Measurements from ENCODE around the gene PCDHGA4. TPM values are rescaled to one million over a fixed set of nuclear protein-coding genes. Genes with fewer than 3 reads are reported as not detected.
A peak's percentile ranks its signal among the peaks of the same experiment; 100 is the strongest.

The PCDHGA4 gene
- total and polyA plus RNA-seq, 2 of the 13 experiments (the other 11 are each of a cell fraction or from before 2014, with no cell fraction given), result 0.49 to 0.58 TPM

GRCh38 chr5:141320225-141321169 is 34.3 kb upstream of the PCDHGA4 start, which contains the start of gene TAF7 (continued):
- peak; percentile 83 for TF ChIP-seq CREB1 (IDR thresholded peaks at IDR 0.05)
- peak; percentile 83 for TF ChIP-seq CREB1 (CRISPR knock-in tag; IDR thresholded peaks at IDR 0.05)
- peak; percentile 88; the same call in 1 of the 2 replicates for TF ChIP-seq ZNF605 (CRISPR knock-in tag; IDR thresholded peaks at IDR 0.05)
- TF ChIP-seq CHD2 (IDR thresholded peaks at IDR 0.05; ENCODE audit: low read depth, low read length), result peak; percentile 86
- TF ChIP-seq ZFP1 (CRISPR knock-in tag; IDR thresholded peaks at IDR 0.05), result no peak
- TF ChIP-seq ZNF335 (CRISPR knock-in tag; IDR thresholded peaks at IDR 0.05), result 0 out of 2 replicates have a peak, but pooled peaks have one; percentile 23
- no peak for TF ChIP-seq ZNF496 (CRISPR knock-in tag; IDR thresholded peaks at IDR 0.05; ENCODE audit: insufficient replicate concordance)
- TF ChIP-seq BATF2 (CRISPR knock-in tag; IDR thresholded peaks at IDR 0.05), result peak; percentile 87
- TF ChIP-seq FOXK1 (CRISPR knock-in tag; IDR thresholded peaks at IDR 0.05; ENCODE audit: borderline replicate concordance, low read depth), result peak; percentile 46; the same call in 1 of the 2 replicates
- 0 out of 2 replicates have a peak, but pooled peaks have one; percentile 8 for TF ChIP-seq HMG20B (CRISPR knock-in tag; conservative IDR thresholded peaks at IDR 0.05)
- no peak for TF ChIP-seq CREBL2 (CRISPR knock-in tag; IDR thresholded peaks at IDR 0.05; ENCODE audit: borderline replicate concordance)
- no peak for TF ChIP-seq MATR3 (CRISPR knock-in tag; IDR thresholded peaks at IDR 0.05)
- TF ChIP-seq MEIS2 (CRISPR knock-in tag; IDR thresholded peaks at IDR 0.05), result peak; percentile 81
- peak; percentile 83 for TF ChIP-seq KDM2A (CRISPR knock-in tag; IDR thresholded peaks at IDR 0.05; ENCODE audit: borderline replicate concordance, low read depth)
- TF ChIP-seq MXD4 (CRISPR knock-in tag; IDR thresholded peaks at IDR 0.05), result no peak
- TF ChIP-seq ZMAT3 (CRISPR knock-in tag; conservative IDR thresholded peaks at IDR 0.05), result peak; percentile 88
- TF ChIP-seq DZIP1 (CRISPR knock-in tag; IDR thresholded peaks at IDR 0.05), result no peak
- TF ChIP-seq SSRP1 (CRISPR knock-in tag; IDR thresholded peaks at IDR 0.05), result no peak
- no peak for TF ChIP-seq ZSCAN25 (CRISPR knock-in tag; IDR thresholded peaks at IDR 0.05)
- TF ChIP-seq ZNF781 (CRISPR knock-in tag; IDR thresholded peaks at IDR 0.05; ENCODE audit: borderline replicate concordance, not compliant biosample characterization), result peak; percentile 88
- TF ChIP-seq BCL6 (CRISPR knock-in tag; IDR thresholded peaks at IDR 0.05), result 0 out of 2 replicates have a peak, but pooled peaks have one; percentile 27
- no peak for TF ChIP-seq RBM22 (optimal IDR thresholded peaks at IDR 0.05; ENCODE audit: low read length)
- TF ChIP-seq EP300 (IDR thresholded peaks at IDR 0.05; ENCODE audit: low read depth in 2 of 2, low read length in 2 of 2), result no peak
- TF ChIP-seq EP300 (CRISPR knock-in tag; IDR thresholded peaks at IDR 0.05; ENCODE audit: borderline replicate concordance), result no peak
- TF ChIP-seq ZSCAN5A (CRISPR knock-in tag; IDR thresholded peaks at IDR 0.05; ENCODE audit: borderline replicate concordance), result peak; percentile 14; the same call in 1 of the 2 replicates
- TF ChIP-seq NFE2L1 (CRISPR knock-in tag; IDR thresholded peaks at IDR 0.05; ENCODE audit: borderline replicate concordance), result peak; percentile 88; the same call in 1 of the 2 replicates

Measured in HepG2 (cell line).